Right cardiac atrium (tissue), 5 donors: Measurements from ENCODE around the gene TMEM26. TPM values are rescaled to one million over a fixed set of nuclear protein-coding genes. Genes with fewer than 3 reads are reported as not detected.
"Not testable (repeated sequence)": the region's sequence is repeated elsewhere in the genome, so short reads cannot be mapped to it uniquely, and the experiment has no call there.

Experiments used
- ATAC-seq, 2 donors: fragments of 200-7000 bp; cut with Tn5 transposase; one replicate each; pipeline versions ENCODE4 v1.8.0 to v1.9.1; 2020; ENCODE audit warnings: moderate library complexity in 2 of 2, mild to moderate bottlenecking in 1 of 2
- DNase-seq, 3 donors: peaks; one replicate each; pipeline ENCODE4 v3.0.0-alpha.2; 2020
- H3K27ac ChIP-seq: one replicate; pipeline ENCODE4 v1.5.1; 2013; ENCODE audit warnings: mild to moderate bottlenecking, low read length, control low read depth, moderate library complexity
- H3K27me3 ChIP-seq: one replicate; pipeline ENCODE4 v1.6.1; 2013; ENCODE audit not compliant: control insufficient read depth, insufficient read depth
- H3K4me1 ChIP-seq: one replicate; pipeline ENCODE4 v1.6.1; 2013; ENCODE audit warnings: low read length; ENCODE audit not compliant: control insufficient read depth, insufficient read depth
- H3K4me3 ChIP-seq: one replicate; pipeline ENCODE4 v1.5.1; 2013; ENCODE audit warnings: low read length, control low read depth
- H3K9me3 ChIP-seq: one replicate; pipeline ENCODE4 v1.6.1; 2013; ENCODE audit warnings: low read length; ENCODE audit not compliant: control insufficient read depth
- WGBS: extraction: QIAGEN DNeasy Blood & Tissue Kit; methylation state at CpG from one replicate; pipeline ENCODE4 v1.1.7; 2013; 5-methylcytosine and 5-hydroxymethylcytosine counted together
- intact Hi-C, 4 donors: fragments of 100-400 bp; cut with DNase I; formaldehyde crosslinking; loops; one replicate each; pipeline versions ENCODE4 v1.11.0 to v1.14.0; 2022 to 2023
- polyA plus RNA-seq: library from polyadenylated mRNA; stranded (reverse); fragments of 200-250 nt; gene quantifications from one replicate; pipeline ENCODE4 v1.2.3, GENCODE V29; 2013
- total RNA-seq, 4 donors: library from RNA; stranded (reverse); fragmentation: NEBNext Ultra II Directional; extraction: Animal tissue kit (Norgen Biotek cat#: 25700); gene quantifications; one replicate each; pipeline ENCODE4 v1.2.1, GENCODE V29; 2021
- donor health status: healthy with polysubstance abuse.
- donor health status: DM: no; HTN: yes; CAD: no.
- donor health status: DM: no; HTN: no; CAD: no.
- donor health status: DM: no; HTN: yes; CAD: no; lungs with severe emphysema.
- donor health status: DM: yes; HTN: yes; CAD: no.

TMEM26 gene
- total and polyA plus RNA-seq, 5 donors, result 0.14 to 0.43 (median 0.17) TPM; not detected in 1

GRCh38 chr10:61398366-61399129, 54.6 kb downstream of the TMEM26 start:
- intact Hi-C loops, result no loop called here
- Histone ChIP-seq H3K4me1 (no peaks in the 10 kb centered on the region), H3K4me3 (no peak overlapping the region), H3K27me3 (no peaks in the 10 kb centered on the region), H3K27ac (no peak overlapping the region), H3K9me3 (no peaks in the 10 kb centered on the region)
- 64% methylated on average over 2 of the region's 2 CpGs for WGBS
- DNase-seq (no peak), ATAC-seq (no peak)

GRCh38 chr10:61397175-61397986, 55.8 kb downstream of the TMEM26 start:
- peak in 1 of 2 donors; percentile 40 for ATAC-seq

GRCh38 chr10:61391281-61391680, 61.9 kb downstream of the TMEM26 start:
- DNase-seq (no peak), ATAC-seq (no peak)
- Histone ChIP-seq H3K4me3 (no peak overlapping the region), H3K9me3 (no peaks in the 10 kb centered on the region), H3K27me3 (no peaks in the 10 kb centered on the region), H3K4me1 (no peaks in the 10 kb centered on the region), H3K27ac (no peak overlapping the region)
- intact Hi-C loops, result no loop called here
- 85% methylated on average over 3 of the region's 3 CpGs for WGBS

More at GRCh38 chr10:61397175-61397986, 55.8 kb downstream of the TMEM26 start:
- Histone ChIP-seq H3K9me3 (no peaks in the 10 kb centered on the region), H3K4me3 (peak overlapping the region; percentile 46), H3K4me1 (no peaks in the 10 kb centered on the region), H3K27me3 (no peaks in the 10 kb centered on the region), H3K27ac (no peak overlapping the region)
- intact Hi-C loops, result no loop called here
- WGBS, result 70% methylated on average over 7 of the region's 7 CpGs
- DNase-seq, result no peak

- no peak for DNase-seq
- no peaks in the 10 kb centered on the region for H3K4me1 ChIP-seq
- H3K9me3 ChIP-seq, result no peaks in the 10 kb centered on the region
- 72% methylated on average over 4 of the region's 4 CpGs for WGBS
- no peaks in the 10 kb centered on the region for H3K27me3 ChIP-seq
- intact Hi-C loops, result no loop called here
- H3K4me3 ChIP-seq, result no peak overlapping the region
- H3K27ac ChIP-seq, result no peak overlapping the region
- no peak for ATAC-seq
Observed at GRCh38 chr10:61390851-61391250, 62.3 kb downstream of the TMEM26 start.

- Histone ChIP-seq H3K4me3 (no peak overlapping the region), H3K4me1 (no peaks in the 10 kb centered on the region), H3K27ac (no peak overlapping the region), H3K9me3 (no peaks in the 10 kb centered on the region), H3K27me3 (no peaks in the 10 kb centered on the region)
- 84% methylated on average over 3 of the region's 3 CpGs for WGBS
- DNase-seq, result no peak
- ATAC-seq, result peak; percentile 47 to 62
- intact Hi-C loops, result no loop called here
Observed at GRCh38 chr10:61389887-61390286, 63.3 kb downstream of the TMEM26 start.

- ATAC-seq, H3K27me3 ChIP-seq, H3K27ac ChIP-seq, H3K4me1 ChIP-seq, H3K9me3 ChIP-seq, intact Hi-C loops, H3K4me3 ChIP-seq: not testable (repeated sequence)
- DNase-seq, result peak in 1 of 3 donors; percentile 39
- 89% methylated on average over 6 of the region's 6 CpGs for WGBS
Observed at GRCh38 chr10:61388986-61389385, 64.2 kb downstream of the TMEM26 start.

GRCh38 chr10:61385231-61386001, 67.8 kb downstream of the TMEM26 start:
- ATAC-seq, result no peak

GRCh38 chr10:61381153-61381552, 72.0 kb downstream of the TMEM26 start:
- H3K4me1 ChIP-seq, H3K4me3 ChIP-seq, ATAC-seq, DNase-seq, H3K27me3 ChIP-seq, intact Hi-C loops, H3K9me3 ChIP-seq, H3K27ac ChIP-seq: not testable (repeated sequence)
- WGBS, result 81% methylated on average over 3 of the region's 3 CpGs

More at GRCh38 chr10:61385231-61386001, 67.8 kb downstream of the TMEM26 start:
- no peak overlapping the region for H3K27ac ChIP-seq
- intact Hi-C loops, result no loop called here
- WGBS, result 95% methylated on average over 2 of the region's 2 CpGs
- DNase-seq, result no peak
- no peaks in the 10 kb centered on the region for H3K4me1 ChIP-seq
- H3K4me3 ChIP-seq, result no peak overlapping the region
- no peaks in the 10 kb centered on the region for H3K9me3 ChIP-seq
- no peaks in the 10 kb centered on the region for H3K27me3 ChIP-seq

- no peak overlapping the region for H3K4me3 ChIP-seq
- DNase-seq, result no peak
- no peak overlapping the region for H3K27ac ChIP-seq
- H3K4me1 ChIP-seq, result no peaks in the 10 kb centered on the region
- no peak for ATAC-seq
- H3K9me3 ChIP-seq, result no peaks in the 10 kb centered on the region
- H3K27me3 ChIP-seq, result no peaks in the 10 kb centered on the region
- WGBS, result 80% methylated on average over 7 of the region's 7 CpGs
- intact Hi-C loops, result no loop called here
Observed at GRCh38 chr10:61378865-61379264, 74.3 kb downstream of the TMEM26 start.

- intact Hi-C loops, result no loop called here
- no peak for ATAC-seq
- Histone ChIP-seq H3K4me3 (no peak overlapping the region), H3K4me1 (no peaks in the 10 kb centered on the region), H3K9me3 (no peaks in the 10 kb centered on the region), H3K27ac (no peak overlapping the region), H3K27me3 (no peaks in the 10 kb centered on the region)
- WGBS, result 95% methylated on average over 23 of the region's 23 CpGs
- peak in 2 of 3 donors; percentile 18 to 56 for DNase-seq
Observed at GRCh38 chr10:61376908-61377368, 76.2 kb downstream of the TMEM26 start.
